Endometrial microvascular endothelial cells (primary cell): Measurements from ENCODE around the gene FAM131C. TPM values are rescaled to one million over a fixed set of nuclear protein-coding genes. Genes with fewer than 3 reads are reported as not detected.
"Not testable (repeated sequence)": the region's sequence is repeated elsewhere in the genome, so short reads cannot be mapped to it uniquely, and the experiment has no call there.

Experiments used
- in situ Hi-C: cut with HindIII; loops from 2 replicates; pipeline ENCODE4 v1.10.0; 2017; ENCODE audit warnings: low sequenced_read_pairs, low pct_unique_long_range_greater_than_20kb; ENCODE audit errors: inconsistent ontology term
- total RNA-seq: library from RNA; depleted of rRNA; stranded (reverse); fragments of >200 nt; gene quantifications from one replicate; pipeline ENCODE4 v1.2.3, GENCODE V29; 2015; ENCODE audit errors: inconsistent ontology term

FAM131C gene
- total RNA-seq, 1 donor from 2014 or later = not detected

DNA sequence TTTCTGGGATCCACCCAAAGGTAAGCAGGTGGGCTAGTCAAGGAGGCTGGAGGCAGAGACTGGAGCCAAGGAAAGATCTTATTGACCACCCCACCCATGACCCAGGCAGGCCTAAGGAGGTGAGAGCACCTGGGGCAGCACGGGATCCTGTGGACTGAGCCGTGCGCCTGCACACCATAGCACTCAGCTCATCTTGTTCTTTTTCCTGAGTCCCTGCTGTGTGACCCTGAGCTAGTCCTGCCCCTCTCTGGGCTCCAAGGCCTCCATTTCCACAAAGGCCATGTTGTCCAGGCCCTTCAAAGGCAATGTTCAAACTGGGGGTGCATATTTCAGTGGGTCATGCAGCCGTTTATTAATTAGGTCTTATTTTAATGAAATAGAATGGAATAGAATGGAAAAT lies 7.2 kb downstream of the FAM131C start:
- in situ Hi-C loops = loop anchor here (10.0 kb wide), 1 partner anchor 149 kb away; the partner anchor contains the start of gene ARHGEF19

DNA sequence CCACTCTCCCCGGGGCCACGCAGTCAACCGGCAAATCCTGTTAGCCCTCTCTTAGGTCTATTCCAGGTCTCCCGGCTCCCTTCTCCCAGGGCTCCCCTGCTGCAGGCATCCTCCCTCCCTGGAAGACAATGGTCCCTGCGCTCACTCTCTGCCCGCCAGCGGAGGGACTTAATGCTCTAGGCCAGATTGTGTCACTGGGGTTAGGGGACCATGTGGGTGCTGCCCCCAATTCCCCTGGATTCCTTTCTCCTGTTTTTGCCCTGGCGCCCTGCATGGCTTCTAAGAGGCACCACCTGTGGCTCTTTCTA lies 8.2 kb downstream of the FAM131C start:
- in situ Hi-C loops = loop anchor here (10.0 kb wide), 1 partner anchor 150 kb away; the partner anchor contains the start of gene ARHGEF19

DNA sequence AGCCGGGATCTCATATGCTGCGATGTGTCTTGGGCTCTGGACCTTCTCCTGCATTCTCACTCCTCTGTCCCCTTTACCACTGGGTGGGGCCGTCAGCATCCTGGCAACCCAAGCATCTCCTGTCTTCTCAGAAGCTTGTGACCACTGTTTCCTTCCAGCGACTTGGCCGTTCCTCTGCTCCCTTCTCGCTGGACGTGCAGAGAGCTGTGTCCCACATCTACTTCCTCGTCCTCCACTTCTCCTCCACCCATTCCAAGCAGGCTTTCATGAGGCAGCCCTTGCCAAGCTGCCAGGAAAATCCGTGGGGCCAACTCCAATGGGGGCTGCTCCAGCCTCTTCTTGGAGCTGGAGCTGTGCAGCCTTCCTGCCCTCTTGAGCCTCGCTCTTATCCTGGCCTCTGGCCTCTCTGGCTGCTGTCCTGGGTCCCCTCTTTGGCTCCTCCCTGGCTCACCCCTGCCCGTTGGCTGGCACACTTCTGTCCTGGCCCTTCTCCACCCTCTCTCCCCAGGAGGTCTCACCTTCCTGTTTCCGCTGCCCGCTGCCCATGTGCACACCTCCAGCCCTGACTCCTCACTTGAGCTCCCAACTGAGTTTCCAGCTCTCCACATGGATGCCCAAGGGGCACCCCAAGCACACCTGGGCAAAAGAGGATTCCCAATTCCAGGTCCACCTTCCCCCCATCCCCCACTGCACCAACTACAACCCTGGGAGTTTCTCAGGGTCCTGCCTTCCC lies 8.7 kb downstream of the FAM131C start:
- in situ Hi-C loops = loop anchor here (10.0 kb wide), 1 partner anchor 150 kb away; the partner anchor contains the start of gene ARHGEF19

DNA sequence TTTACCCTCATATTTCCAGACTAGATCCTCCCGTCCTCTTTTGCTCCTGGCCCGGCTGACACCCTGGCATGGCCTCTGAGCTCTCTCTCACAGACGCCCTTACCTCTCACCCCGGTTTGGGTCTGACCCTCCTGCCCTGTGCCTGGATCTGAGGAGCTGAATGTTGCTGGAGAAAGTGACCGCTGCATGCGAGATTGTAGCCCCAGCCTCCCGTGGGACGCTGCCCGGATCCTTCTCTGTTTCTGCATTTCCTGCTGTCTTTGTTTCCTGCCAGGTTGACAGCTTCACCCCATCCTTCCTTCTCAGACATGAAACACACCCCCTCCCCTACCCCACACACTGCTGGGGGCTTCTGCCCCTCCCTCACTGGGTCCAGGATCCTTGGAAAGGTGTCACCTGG lies 9.5 kb downstream of the FAM131C start:
- in situ Hi-C loops = loop anchor here (10.0 kb wide), 1 partner anchor 151 kb away; the partner anchor contains the start of gene ARHGEF19

DNA sequence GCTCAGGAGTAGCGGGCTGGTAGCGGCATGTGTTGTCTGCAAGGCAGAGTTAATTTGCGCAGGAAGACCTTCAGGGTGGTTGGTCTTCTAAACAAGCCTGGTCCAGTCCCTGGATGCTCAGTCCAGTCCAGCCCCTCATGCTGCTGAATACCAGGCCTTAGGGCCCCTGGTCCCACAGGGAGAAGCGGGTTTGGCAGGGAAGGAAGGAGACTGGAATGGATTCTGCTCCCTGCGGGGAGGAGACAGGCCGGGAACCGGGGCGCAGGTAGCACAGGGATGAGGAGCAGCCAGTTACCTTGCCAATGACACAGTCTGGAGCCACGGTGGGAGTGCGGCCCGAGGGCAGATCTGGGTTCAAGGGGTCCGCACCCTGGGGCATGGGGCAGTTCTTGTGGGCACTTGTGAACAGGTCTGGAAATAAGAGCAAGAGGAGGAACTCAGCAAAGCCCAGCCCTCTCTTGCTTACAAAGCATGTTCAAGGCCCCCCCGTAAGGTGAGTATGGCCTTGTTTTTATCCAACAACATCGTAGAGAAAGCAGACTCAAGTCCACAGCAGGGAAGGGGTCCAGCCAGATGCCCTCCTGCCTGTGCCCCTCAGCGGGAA lies 10.1 kb downstream of the FAM131C start:
- in situ Hi-C loops = loop anchor here (10.0 kb wide), 1 partner anchor 151 kb away; the partner anchor contains the start of gene ARHGEF19

DNA sequence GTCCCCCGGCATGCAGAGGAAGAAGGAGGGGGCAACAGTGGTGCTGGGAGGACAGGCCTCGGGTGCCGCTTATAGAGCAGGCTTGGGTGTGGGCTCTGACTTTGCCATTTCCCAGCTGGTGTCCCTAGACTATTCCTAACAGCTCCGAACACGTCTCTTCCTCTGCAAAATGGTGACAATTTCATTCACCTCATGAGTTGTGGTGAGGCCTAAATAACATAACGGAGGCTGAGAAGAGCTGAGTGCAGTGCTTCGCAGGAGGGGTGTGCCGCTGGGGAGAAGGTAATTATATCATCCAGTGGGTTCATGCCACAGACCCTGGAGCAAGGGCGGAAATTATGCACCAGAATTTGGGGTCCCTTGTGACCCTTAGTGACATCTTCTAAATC lies 10.8 kb downstream of the FAM131C start:
- in situ Hi-C loops = loop anchor here (10.0 kb wide), 1 partner anchor 152 kb away; the partner anchor contains the start of gene ARHGEF19

DNA sequence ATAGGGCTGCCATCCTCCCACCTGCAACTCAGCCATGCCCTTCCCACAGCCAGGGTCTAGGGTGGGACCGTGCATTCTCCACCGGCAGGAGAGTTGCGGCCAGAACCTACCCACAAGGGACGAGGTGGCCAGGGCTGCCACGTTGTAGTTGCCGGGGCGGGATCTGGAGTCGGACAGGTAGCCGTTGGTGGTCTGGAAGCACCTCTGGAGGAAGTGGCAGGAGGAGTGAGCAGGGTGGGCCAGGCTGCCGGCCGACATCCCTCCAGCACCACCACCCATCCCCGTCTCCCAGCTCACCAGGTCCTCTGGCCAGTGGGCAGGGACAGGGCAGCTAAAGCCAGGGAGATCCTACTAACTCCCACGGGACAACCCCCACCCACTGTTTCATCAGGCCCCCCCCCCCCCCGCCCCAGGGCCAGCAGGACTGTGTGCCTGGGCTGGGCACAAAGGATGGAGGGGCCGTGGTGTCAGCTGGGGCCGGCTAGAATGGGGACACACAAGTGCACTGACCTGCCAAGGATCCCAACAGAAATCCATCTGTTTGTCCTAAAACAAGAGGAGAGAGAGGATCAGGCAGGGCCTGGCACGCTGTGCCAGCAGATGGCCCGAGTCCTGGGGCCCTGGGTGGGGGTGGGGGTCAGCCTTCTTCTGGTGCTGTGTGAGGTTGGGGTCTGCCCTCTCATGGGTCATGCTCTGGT lies 11.3 kb downstream of the FAM131C start:
- in situ Hi-C loops = loop anchor here (10.0 kb wide), 1 partner anchor 153 kb away; the partner anchor contains the start of gene ARHGEF19

DNA sequence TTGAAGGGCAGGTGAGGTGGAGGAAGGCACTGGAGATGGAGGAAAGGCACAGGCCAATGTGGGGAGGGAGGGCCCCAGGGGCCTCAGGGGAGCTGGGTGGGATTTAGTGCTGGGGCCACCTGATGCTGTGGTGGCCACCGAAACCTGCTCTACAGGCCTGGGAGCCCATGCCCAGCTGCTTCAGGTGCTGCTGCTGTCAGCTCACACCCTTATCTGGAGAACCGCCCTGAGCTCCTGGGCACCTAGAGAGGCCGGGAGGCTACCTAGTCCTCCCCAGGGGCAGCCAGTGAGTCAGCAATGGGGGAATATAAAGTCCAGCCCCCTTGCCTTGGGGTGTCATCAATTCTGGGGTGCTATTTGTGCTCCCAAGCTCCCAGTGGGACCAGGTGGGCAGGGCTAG lies 12.2 kb downstream of the FAM131C start:
- in situ Hi-C loops = loop anchor here (10.0 kb wide), 1 partner anchor 154 kb away; the partner anchor contains the start of gene ARHGEF19

DNA sequence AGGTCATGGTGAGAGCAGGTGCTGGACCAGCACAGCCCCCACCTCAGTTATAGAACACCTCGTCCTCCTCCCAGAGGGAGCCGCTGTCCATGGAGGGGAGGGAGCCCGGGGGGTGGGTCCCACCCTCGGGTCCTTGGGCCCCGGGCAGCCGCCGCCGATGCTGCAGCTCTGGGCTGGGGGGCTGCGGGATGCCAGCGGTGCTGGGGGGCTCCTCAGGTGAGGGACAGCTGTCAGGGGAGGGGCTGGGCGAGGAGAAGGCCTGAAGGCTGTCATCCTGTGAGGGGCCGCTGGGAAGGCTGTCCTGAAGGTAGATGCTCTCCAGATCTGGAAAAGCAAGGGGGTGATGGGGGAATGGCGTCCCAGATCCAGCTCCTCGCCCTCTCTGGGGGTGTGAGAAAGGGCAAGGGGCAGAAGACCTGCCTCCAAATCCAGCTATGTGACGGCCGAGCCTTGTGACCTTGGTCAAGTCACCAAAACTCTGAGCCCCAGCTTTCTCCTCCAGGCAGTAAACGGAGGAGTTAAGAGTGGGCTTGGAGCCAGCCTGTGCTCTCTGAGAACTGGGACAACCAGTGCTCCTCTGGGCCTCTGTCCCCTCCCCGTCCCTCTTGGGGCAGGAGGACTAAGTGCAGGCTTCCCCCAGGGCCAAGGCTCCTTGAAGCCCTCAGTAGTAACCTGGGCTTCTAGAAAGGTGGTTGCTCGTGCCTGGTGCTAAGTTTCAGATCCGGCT lies 14.9 kb downstream of the FAM131C start:
- in situ Hi-C loops = not testable (repeated sequence)

DNA sequence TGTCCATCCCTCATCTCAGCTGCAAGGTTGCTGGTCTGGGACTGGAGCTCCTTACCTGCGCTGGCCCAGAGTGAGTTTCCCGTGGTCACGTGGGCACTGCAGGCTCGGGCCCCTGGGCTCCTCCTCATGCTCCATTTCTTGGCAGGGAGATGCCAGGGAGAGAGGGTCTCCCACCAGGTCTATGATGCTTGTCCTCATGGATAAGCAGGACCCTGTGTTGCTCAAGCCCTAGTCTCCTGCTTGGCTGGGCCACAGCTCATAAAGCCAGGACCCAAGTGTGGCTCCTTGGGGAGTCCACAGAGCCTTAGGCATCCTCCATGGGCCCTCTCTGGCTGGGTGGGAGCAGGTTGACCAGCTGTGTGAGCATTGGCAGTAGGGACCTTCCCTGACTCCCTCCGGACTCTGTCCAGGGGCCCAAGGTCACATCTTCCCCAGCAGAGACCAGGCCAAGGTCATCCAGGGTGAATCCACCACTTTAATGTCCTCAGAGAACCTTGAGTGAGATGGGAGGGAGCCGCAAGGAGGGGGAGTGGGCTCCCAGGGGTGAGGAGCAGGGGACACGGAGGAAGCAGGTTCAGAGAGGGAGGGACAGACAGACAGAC lies 16.0 kb downstream of the FAM131C start:
- in situ Hi-C loops = not testable (repeated sequence)

DNA sequence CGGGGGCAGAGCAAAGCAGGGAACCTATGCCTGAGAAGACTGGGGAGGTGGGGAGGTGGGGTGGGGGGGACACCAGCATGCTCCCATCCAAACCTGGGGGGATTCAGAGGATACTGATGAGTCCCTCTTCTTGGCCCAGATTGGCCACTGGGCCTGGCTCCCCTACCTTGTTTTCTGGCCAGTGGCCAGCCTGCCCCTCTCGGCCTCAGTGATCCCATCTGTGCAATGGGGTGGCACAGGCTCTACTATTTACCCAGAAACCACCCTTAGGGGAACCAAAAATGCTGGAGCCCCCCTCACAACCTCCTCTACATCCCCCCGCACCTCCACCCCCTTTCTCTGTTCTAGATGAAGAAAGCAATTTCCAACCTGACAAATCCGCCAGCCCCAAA lies 16.9 kb downstream of the FAM131C start:
- in situ Hi-C loops = not testable (repeated sequence)

DNA sequence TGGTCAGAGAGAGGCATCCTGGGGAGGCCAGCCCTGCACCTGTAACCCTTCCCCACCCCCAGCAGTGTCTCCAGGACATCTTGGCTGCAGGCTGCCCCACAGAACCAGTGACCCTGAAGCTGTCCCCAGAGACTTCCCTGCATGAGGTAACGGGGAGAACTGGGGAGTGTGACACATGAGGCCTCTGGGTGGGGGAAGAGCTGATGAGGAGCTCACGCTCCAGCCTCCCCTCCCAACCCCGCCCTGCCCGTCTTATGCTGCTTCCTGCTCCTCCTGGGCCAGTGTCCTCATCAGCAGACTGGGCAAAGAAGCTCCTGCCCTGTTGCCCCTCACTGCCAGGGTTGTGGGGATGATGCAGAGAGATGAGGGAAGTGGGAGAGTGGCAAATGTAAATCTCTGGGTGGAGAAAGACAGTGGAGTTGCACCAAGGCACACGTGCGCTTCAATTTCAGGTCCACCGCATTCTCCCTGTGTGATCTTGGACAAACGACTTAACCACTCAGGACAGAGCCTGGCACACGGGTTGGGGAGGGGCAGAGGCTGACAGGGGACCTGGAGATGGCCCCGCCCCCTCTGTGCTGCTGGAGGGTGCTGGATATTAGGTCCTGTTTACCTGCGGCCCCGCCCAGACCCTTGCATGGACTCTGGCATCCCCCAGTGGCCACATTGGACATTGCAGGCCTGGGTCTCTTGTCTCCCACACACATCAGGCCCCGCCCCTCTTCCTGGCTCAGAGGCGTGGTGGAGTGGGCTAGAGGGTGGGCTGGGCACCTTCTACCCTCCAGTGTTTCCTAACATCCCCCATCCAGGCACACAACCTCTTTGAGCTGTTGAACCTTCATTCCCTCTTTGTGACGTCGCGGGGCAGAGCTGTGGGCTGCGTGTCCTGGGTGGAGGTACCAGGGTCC lies 17.6 kb downstream of the FAM131C start:
- in situ Hi-C loops = no loop called here

DNA sequence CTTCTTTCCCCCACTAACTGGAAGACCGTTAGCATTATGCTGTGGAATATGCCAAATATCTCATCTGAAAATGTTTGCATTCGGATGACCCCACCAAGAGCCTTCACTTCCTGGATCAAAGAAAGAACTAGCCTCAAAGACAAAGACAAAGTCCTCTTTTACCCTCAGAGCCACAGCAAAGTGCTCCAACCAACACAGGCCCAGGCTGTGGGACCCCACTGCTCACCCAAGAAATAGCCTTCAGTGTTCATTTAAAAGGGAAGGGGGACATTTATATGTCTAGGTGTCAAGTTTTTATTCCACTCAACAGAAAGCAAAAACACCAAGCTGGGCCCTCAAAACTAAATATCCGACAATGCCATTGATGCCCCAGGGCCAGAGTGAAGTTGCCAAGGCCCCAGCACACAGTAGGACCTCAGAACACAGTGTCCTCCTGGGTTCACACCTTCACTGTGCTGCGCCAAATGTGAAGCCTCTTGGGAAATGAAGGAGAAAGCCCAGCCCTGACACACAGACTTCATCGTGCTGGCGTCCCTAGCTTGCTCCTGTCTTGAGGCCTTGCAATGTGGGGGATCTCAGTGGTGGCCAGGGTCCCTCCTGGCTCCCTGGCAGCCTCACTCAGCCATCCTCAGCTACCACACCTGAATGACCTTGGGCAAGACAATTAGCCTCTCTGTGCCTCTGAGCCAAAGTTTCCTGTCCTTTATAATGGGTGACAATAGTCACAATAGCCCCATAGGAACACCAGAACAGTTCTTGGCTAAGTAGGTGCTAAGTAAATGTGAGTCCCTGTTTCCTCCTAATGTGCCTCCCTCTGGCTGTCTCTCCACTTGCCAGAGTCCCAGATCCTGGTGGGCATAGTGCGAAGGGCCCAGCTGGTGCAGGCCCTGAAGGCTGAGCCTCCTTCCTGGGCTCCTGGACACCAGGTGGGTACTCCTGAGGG lies 18.6 kb downstream of the FAM131C start:
- in situ Hi-C loops = no loop called here

DNA sequence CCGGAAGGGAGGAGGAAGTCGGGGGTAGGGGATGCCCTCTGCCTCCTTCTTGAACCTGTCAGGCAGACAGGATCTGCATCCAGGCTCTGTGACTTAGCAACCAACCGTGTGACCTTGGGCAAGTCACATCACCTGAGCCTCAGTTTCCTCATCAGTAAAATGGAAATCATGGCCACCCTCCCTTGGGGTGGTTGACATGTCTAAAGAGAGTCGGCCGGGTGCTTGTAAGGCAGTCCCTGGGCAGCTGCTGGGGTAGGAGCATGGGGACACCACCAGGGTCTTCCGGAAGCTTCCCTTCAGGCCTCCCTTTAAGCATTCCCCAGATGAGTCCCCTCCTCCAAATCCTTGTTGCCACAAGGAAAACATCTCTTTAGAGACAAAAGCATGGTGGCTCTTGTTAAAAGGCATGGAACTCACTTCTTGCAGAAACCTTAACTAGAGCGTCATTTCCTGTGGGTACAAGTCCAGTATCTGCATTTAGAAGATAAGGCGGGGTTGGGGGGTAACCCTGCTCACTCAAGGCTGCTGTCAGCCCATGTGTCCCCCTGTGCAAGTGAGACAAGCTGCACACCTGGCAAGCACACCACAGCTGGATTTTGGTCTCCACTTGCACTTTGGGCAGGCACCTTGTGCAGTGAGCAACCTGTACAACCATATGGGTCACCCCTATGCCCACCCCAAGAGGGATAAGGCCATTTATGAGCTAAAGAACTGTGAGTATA lies 19.5 kb downstream of the FAM131C start:
- in situ Hi-C loops = no loop called here

DNA sequence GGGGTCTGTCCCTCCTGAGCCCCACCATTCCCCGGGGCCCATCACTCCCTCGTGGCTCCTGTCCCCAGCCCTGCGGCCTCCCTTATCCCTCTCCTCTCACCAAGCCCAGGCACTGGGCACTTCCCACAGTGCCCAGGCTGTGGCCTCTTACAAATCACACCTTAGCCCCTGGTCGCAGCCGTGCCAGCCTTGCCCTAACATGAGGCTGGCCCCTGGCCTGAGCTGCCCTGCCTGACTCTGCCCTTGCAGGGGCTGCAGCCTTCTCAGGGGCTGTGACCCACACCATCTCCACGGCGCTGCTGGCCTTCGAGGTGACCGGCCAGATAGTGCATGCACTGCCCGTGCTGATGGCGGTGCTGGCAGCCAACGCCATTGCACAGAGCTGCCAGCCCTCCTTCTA lies 21.5 kb downstream of the FAM131C start:
- in situ Hi-C loops = not testable (repeated sequence)

DNA sequence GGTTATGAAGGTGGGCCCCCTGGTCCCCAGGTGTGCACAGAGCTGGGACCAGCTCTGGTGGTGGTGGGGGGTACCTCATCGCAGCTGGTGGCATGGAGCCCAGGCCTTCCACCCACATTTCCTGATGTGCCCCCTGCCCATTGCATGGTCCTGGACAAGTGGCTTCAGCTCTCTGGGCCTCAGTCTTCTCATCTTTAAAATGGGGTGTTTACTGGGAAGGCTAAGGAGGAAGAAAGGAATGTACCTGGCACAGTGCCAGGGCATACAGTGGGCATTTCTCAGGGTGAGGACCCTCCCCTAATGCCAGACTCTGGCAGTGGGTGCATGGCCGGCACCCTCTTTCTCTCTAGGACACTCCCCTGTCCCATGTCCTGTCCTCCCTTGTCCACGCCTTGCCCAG lies 22.4 kb downstream of the FAM131C start:
- in situ Hi-C loops = no loop called here
